ENCODE data around the gene HDLBP.

DNA sequence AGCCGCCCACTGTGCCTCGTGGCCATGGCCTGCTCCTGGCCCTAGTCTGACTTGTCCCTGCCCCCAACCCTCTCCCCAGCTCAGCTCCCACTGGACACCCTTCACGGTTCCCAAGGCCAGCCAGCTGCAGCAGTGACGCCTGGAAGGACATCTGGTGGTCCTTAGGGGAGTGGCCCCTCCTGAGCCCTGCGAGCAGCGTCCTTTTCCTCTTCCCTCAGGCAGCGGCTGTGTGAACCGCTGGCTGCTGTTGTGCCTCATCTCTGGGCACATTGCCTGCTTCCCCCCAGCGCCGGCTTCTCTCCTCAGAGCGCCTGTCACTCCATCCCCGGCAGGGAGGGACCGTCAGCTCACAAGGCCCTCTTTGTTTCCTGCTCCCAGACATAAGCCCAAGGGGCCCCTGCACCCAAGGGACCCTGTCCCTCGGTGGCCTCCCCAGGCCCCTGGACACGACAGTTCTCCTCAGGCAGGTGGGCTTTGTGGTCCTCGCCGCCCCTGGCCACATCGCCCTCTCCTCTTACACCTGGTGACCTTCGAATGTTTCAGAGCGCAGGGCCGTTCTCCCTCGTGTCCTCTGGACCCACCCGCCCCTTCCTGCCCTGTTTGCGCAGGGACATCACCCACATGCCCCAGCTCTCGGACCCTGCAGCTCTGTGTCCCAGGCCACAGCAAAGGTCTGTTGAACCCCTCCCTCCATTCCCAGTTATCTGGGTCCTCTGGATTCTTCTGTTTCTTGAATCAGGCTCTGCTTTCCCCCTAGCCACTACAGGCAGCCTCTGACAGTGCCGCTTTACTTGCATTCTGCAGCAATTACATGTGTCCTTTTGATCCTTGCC, 91.2 kb downstream of the HDLBP start:
- TF ChIP-seq CTCF (IDR thresholded peaks at IDR 0.05) (no peak), POLR2AphosphoS5 (IDR thresholded peaks at IDR 0.05) (no peak), EP300 (IDR thresholded peaks at IDR 0.05) (no peak)

Measured in upper lobe of left lung (tissue), 4 donors.